GM12878 (cell line): ENCODE data around the gene HNRNPF. TPM values are rescaled to one million over a fixed set of nuclear protein-coding genes. Genes with fewer than 3 reads are reported as not detected.

Experiments
- ATAC-seq: fragments of 200-7000 bp; cut with Tn5 transposase; 3 replicates; pipeline ENCODE4 v1.9.1; 2020; ENCODE audit warnings: mild to moderate bottlenecking, moderate library complexity
- BruUV-seq: library from RNA; stranded (reverse); fragments of 400-500 nt; replicated peaks from 2 replicates; lab custom pipeline; 2021; lab: Mats Ljungman, UMichigan
- CTCF ChIA-PET: fragments of 300-600 bp; sonication (Branson Sonifier 250); formaldehyde crosslinking; extraction: SDS; loops from one replicate; lab custom pipeline; 2021; ENCODE audit warnings: inconsistent platforms; lab: Yijun Ruan, JAX
- POLR2A ChIA-PET: fragments of 350-600 bp; formaldehyde crosslinking; extraction: SDS; loops from one replicate; lab custom pipeline; 2021; ENCODE audit warnings: inconsistent platforms; lab: Charles Lee
- RAD21 ChIA-PET: fragments of 300-600 bp; sonication (Branson Sonifier 250); formaldehyde crosslinking; loops from one replicate; lab custom pipeline; 2023; ENCODE audit warnings: antibody characterized with exemption; ENCODE audit not compliant: unreplicated experiment; lab: Charles Lee
- SMC1A ChIA-PET: fragments of 300-600 bp; sonication (Branson Sonifier 250); formaldehyde crosslinking; loops from one replicate; lab custom pipeline; 2023; ENCODE audit not compliant: unreplicated experiment, uncharacterized antibody; lab: Charles Lee
- DNase-seq: peaks from one replicate; pipeline ENCODE4 v3.0.0-alpha.2; 2011; ENCODE audit warnings: low read depth, low spot score
- FAIRE-seq: peaks from 3 replicates; lab custom pipeline; 2011; peaks lifted over from hg19 to GRCh38; lab: Jason Lieb, UNC
- H2AFZ ChIP-seq: 2 replicates; pipeline ENCODE4 v1.6.0; 2011; ENCODE audit warnings: low read depth, low read length, control low read depth; ENCODE audit not compliant: control insufficient read depth
- H3K27ac ChIP-seq: 2 replicates; pipeline ENCODE4 v1.5.1; 2011; ENCODE audit warnings: control low read depth; ENCODE audit not compliant: control insufficient read depth, insufficient read depth
- H3K27me3 ChIP-seq, 2 experiments: replicated peaks in 1 of 2; 2 replicates each; pipeline versions ENCODE4 v1.6.0 to v1.6.1; 2011; ENCODE audit warnings: low read length in 1 of 2; ENCODE audit not compliant: control insufficient read depth in 2 of 2, insufficient read depth in 2 of 2
- H3K36me3 ChIP-seq, 2 experiments: 2 replicates each; pipeline ENCODE4 v1.5.1; 2011; ENCODE audit warnings: low read length in 1 of 2; ENCODE audit not compliant: control insufficient read depth in 2 of 2, insufficient read depth in 2 of 2
- H3K4me1 ChIP-seq: 2 replicates; pipeline ENCODE4 v1.6.1; 2011; ENCODE audit warnings: mild to moderate bottlenecking, low read length, moderate library complexity, mixed read lengths; ENCODE audit not compliant: control insufficient read depth, insufficient read depth
- H3K4me2 ChIP-seq: 2 replicates; pipeline ENCODE4 v1.6.0; 2011; ENCODE audit warnings: control low read depth; ENCODE audit not compliant: control insufficient read depth, insufficient read depth
- H3K4me3 ChIP-seq: fragments of 200-600 bp; sonication (generic); 2 replicates; pipeline ENCODE4 v1.5.1; 2016
- H3K79me2 ChIP-seq: 2 replicates; pipeline ENCODE4 v1.6.0; 2011; ENCODE audit warnings: low read length; ENCODE audit not compliant: control insufficient read depth, insufficient read depth
- H3K9ac ChIP-seq: 2 replicates; pipeline ENCODE4 v1.8.0; 2011; ENCODE audit warnings: low read length, control low read depth, mixed read lengths; ENCODE audit not compliant: control insufficient read depth, insufficient read depth
- H3K9me3 ChIP-seq: replicated peaks from 3 replicates; pipeline ENCODE4 v1.5.1; 2011; ENCODE audit warnings: mild to moderate bottlenecking, low read length; ENCODE audit not compliant: control insufficient read depth, insufficient read depth
- H4K20me1 ChIP-seq: 2 replicates; pipeline ENCODE4 v1.6.0; 2011; ENCODE audit not compliant: control insufficient read depth, insufficient read depth
- ASH2L ChIP-seq: fragments of 300-600, 200-600 bp; sonication (generic); IDR thresholded peaks from 2 replicates; pipeline ENCODE4 v1.6.1; 2017; ENCODE audit warnings: low read depth, mild to moderate bottlenecking, borderline replicate concordance
- BCL3 ChIP-seq: IDR thresholded peaks from 2 replicates; pipeline ENCODE4 v1.6.1; 2011; ENCODE audit warnings: borderline replicate concordance, low read depth, mild to moderate bottlenecking, moderate library complexity, low read length; ENCODE audit not compliant: insufficient read depth, poor library complexity, severe bottlenecking
- CHD1 ChIP-seq: IDR thresholded peaks from 2 replicates; pipeline ENCODE4 v1.6.1; 2012; ENCODE audit warnings: low read depth, low read length, improper control_type of control experiment
- KAT2A ChIP-seq: conservative IDR thresholded peaks from 2 replicates; pipeline ENCODE4 v1.6.1; 2011; ENCODE audit warnings: low read depth, low read length; ENCODE audit not compliant: control insufficient read depth
- SIX5 ChIP-seq: IDR thresholded peaks from 2 replicates; pipeline ENCODE4 v1.6.1; 2011; ENCODE audit warnings: mild to moderate bottlenecking, low read depth, low read length, moderate library complexity; ENCODE audit not compliant: severe bottlenecking
- SMAD5 ChIP-seq: IDR thresholded peaks from 2 replicates; pipeline ENCODE4 v1.6.1; 2016; ENCODE audit warnings: antibody characterized with exemption, low read depth
- TCF12 ChIP-seq: IDR thresholded peaks from 2 replicates; pipeline ENCODE4 v1.6.1; 2011; ENCODE audit warnings: low read depth, mild to moderate bottlenecking, low read length
- ZBTB11 ChIP-seq: fragments of 450-650 bp; formaldehyde crosslinking; IDR thresholded peaks from 2 replicates; pipeline ENCODE4 v1.5.0; 2022; ENCODE audit warnings: mild to moderate bottlenecking, missing genetic modification characterization
- WGBS: methylation state at CpG from one replicate; pipeline ENCODE4 v1.1.6; 2016; ENCODE audit warnings: low lambda C conversion rate; ENCODE audit not compliant: insufficient replicate concordance, insufficient coverage; ENCODE audit errors: missing lambda C conversion rate; 5-methylcytosine and 5-hydroxymethylcytosine counted together
- in situ Hi-C: fragments of 300-500 bp; cut with MboI; formaldehyde crosslinking; loops from 9 replicates; pipeline ENCODE4 v1.14.3; 2018; ENCODE audit warnings: mixed read lengths
- intact Hi-C: fragments of 100-400 bp; cut with micrococcal nuclease; formaldehyde crosslinking; loops from one replicate; pipeline ENCODE4 v1.14.2; 2022; ENCODE audit not compliant: unreplicated experiment
- polyA plus RNA-seq, 11 experiments: library from polyadenylated mRNA; depleted of rRNA in 4 of 11; unstranded in 6 of 11; stranded (reverse) in 5 of 11; fragments of >200 nt; fragmentation: Nextera tagmentation in 4 of 11; fragmentation: Illumina TruSeq in 1 of 11; extraction: Ambion mirVana in 4 of 11; extraction: Trizol in 1 of 11; gene quantifications; 1 replicate in 1 of 11; 2 replicates in 10 of 11; pipeline versions ENCODE4 v1.2.1 to v1.2.3, GENCODE V29; 2011 to 2016; ENCODE audit warnings: inconsistent platforms in 2 of 11, missing spikeins in 2 of 11, low read depth in 1 of 11
- total RNA-seq, 4 experiments: library from RNA; depleted of rRNA in 3 of 4; stranded (reverse); fragments of >200 nt in 3 of 4; fragmentation: Illumina TruSeq in 1 of 4; extraction: Trizol in 1 of 4; gene quantifications; 2 replicates each; pipeline versions ENCODE4 v1.2.1 to v1.2.3, GENCODE V29; 2013 to 2021

The HNRNPF gene
- total and polyA plus RNA-seq, 10 of the 15 experiments (the other 5 are each of a cell fraction or from before 2014, with no cell fraction given), result 156 to 373 (median 293) TPM

GRCh38 chr10:43344051-43344450, 64.9 kb downstream of the HNRNPF start:
- no peaks in the 10 kb centered on the region for H3K9me3 ChIP-seq
- WGBS, result 37% methylated on average over 8 of the region's 8 CpGs
- ChIA-PET RAD21 (no interaction called here), POLR2A (no interaction called here), CTCF (no interaction called here), SMC1A (no interaction called here)
- H3K27ac ChIP-seq, result no peak overlapping the region
- in situ Hi-C loops (no loop called here), intact Hi-C loops (loop anchor here (10.0 kb wide), 1 partner anchor 139 kb away; no protein-coding TSS in a partner anchor)
- H3K4me3 ChIP-seq, result no peak overlapping the region
- TF ChIP-seq TCF12, result no peak
- no peak for TF ChIP-seq SIX5
- no peak for TF ChIP-seq BCL3
- TF ChIP-seq ASH2L, result no peak
- no peak for TF ChIP-seq SMAD5
- no peak for TF ChIP-seq ZBTB11 (CRISPR knock-in tag)
- no peak for TF ChIP-seq CHD1
- TF ChIP-seq KAT2A, result no peak
- H3K27me3 ChIP-seq, result no peaks in the 10 kb centered on the region; a peak in 1 of 4 replicates
- H3K9ac ChIP-seq, result no peak overlapping the region
- H3K4me2 ChIP-seq, result no peak overlapping the region
- no peak for DNase-seq
- no peaks in the 10 kb centered on the region for H3K4me1 ChIP-seq
- no peaks in the 10 kb centered on the region for H3K36me3 ChIP-seq
- no peak overlapping the region for H2AFZ ChIP-seq
- FAIRE-seq, result no peak
- no TSS peak for BruUV-seq
- no peaks in the 10 kb centered on the region for H3K79me2 ChIP-seq
- no peak for ATAC-seq
- H4K20me1 ChIP-seq, result no peaks in the 10 kb centered on the region
